CD4-positive, alpha-beta T cell treated with Interleukin-4 for 4 hours (primary cell): ENCODE measurements around the gene GNAZ.

Experiments
- DNase-seq: peaks from one replicate; pipeline ENCODE4 v3.0.0-alpha.2; 2020

GNAZ gene

DNA sequence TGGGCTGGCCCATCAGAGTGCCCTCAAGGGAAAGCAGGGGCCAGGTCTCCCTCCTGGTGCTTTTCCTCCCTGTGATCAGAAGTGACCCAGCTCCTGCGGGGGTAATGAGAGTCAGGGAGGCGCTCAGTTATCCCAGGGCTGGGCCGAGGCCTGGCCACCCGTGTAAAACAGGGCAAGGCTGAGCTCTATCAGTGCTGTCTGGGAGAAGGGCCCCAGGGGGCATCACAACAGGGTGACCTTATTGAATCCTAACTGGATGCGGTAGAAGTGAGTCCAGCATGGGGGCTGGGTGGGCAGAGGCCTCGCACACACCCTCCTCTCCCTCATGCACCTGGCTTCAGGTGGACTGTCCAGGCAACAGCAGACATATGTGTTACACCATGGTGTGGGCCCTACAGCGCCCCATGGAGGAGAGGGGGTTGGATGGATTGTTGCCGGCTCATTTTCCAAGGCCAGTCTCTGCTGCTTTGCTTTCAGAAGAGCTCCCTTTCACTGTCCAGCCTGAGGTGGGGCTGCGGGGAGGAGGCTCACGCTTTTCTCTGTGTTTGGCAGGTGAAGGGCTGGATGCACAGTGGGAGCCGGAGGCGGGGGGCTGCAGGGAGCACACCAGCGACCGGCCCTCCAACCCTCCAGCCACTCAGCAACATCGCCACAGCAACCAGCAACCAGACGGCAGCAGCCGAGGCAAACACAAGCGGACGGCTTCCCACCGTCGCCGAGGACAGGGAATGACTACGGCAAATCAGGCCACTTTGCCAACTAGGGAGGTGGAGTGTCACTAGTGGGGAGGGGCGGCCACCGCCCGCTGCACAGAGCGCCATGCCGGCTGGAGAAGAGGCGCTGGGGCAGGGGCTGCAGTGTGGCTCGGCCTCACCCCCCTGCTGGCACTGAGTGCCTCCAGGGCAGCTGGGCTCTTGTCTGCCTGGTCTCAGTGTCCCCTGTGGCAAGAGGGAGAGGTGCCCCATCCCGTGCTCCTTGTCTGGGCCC lies 24.7 kb downstream of the GNAZ start:
- DNase-seq: no peak

DNA sequence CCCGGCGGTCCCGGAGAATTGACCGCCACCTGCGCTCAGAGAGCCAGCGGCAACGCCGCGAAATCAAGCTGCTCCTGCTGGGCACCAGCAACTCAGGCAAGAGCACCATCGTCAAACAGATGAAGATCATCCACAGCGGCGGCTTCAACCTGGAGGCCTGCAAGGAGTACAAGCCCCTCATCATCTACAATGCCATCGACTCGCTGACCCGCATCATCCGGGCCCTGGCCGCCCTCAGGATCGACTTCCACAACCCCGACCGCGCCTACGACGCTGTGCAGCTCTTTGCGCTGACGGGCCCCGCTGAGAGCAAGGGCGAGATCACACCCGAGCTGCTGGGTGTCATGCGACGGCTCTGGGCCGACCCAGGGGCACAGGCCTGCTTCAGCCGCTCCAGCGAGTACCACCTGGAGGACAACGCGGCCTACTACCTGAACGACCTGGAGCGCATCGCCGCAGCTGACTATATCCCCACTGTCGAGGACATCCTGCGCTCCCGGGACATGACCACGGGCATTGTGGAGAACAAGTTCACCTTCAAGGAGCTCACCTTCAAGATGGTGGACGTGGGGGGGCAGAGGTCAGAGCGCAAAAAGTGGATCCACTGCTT lies 25.5 kb downstream of the GNAZ start:
- DNase-seq: no peak

DNA sequence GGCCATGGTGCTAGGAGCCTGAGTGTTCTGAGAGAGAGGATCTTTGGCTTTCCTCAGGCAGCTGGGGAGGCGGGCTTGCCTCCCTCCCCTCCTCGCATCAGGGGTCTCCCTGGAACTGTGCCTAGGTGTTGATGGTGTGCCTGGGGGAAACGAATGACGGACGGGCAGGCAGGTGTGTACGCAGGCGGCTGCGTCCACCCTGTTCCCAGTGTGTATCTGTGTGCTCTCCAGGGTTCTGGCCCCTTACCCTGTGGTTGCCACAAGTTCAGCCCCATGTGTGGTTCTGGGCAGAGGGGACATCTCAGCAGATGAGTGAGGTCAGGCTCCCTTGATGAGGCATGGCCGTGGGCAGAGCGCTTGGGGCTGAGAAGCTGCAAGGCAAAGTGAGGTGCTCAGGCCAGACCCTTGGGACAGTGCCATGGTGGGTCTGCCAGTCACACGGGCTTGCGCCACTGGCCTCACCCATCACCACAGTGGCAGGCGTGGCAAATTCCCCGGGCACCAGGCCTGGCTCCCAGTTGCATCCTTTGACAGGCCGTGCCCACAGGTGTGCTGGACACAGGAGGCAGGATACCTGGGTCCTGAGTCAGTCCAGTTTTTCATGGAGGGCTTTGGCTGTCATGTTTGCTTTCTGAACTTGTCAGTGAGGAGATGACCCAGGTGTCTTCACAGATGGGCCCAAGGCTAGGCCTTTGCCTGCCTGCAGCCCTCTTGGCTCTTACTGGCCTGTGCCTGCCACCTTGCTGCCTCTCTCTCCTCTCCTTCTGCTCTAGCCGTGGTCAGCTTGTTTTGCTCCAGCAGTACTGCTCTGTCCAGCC lies 27.3 kb downstream of the GNAZ start:
- DNase-seq: no peak

DNA sequence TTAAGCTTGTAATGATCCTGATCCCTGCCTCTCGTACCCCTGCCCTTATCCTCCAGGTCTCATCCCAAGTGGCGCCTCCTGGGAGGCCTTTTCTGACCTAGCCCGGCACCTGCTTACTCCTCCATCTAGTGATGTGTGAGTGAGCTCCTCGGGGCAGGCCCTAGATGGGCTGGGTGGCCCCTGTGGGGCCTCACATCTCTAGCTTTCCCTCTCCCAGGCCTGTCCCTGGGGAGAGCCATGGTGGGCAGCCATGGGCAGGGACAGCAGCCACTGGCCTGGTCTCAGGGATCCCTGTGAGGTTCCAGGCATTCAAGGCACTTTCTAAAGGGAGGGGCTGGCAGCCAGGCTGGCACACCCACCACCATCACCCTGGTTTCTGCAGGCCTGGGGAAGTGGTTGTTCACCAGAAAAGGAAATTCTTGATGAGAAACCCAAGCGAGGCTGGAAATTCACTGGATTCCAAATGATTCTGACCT lies 27.9 kb downstream of the GNAZ start:
- DNase-seq: no peak

DNA sequence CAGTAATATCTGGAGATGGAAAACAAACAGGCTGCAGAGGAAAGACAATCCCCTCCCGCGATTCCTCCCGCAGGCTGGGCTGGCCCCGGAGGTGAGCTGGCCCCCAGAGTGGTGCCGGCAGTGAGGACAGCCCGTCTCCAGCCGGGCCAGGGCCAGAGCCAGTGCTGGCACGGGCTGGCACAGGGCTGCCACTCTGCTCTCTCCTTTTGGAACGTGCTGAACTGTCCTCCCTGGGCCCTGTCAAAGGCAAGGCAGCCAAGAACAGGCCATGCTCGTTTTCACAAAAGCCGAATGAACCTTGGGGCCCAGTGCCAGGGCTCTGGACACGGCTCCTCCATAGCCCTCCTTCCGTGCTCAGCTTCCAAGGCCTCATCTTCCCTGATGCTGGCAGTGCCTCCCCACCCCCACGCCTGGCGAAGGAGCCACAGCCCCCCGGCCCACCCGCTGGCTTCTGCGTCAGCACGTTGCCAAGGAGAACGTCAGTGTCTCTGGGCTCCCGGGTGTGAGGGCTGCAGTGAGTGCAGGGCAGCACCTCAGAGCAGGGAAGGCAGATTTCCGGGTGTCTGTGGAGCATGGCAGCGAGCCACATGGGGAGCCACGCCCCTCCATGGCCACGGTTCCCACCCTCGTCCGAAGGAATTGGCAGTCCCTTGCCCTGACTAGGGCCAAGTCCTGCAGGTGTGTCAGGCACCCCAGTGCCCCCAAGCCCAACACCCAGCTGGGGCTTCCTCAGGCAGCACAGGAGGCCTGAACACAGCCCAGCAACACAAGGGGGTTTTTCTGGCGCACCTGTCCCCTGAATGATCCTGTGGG lies 28.6 kb downstream of the GNAZ start:
- DNase-seq: no peak

DNA sequence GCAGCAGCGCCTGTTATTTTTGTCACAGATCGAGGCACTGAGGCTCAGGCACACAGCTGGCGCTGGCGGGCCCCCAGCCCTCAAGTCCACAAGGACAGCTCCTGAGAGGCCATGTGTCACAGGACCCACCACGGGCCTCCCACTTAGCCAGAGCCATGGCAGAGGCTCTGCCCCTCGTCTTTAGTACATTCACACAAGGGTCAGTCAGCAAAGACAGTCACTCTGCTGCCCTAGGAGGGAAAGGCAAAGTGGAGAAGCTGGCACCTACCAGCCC lies 29.1 kb downstream of the GNAZ start:
- DNase-seq: no peak

DNA sequence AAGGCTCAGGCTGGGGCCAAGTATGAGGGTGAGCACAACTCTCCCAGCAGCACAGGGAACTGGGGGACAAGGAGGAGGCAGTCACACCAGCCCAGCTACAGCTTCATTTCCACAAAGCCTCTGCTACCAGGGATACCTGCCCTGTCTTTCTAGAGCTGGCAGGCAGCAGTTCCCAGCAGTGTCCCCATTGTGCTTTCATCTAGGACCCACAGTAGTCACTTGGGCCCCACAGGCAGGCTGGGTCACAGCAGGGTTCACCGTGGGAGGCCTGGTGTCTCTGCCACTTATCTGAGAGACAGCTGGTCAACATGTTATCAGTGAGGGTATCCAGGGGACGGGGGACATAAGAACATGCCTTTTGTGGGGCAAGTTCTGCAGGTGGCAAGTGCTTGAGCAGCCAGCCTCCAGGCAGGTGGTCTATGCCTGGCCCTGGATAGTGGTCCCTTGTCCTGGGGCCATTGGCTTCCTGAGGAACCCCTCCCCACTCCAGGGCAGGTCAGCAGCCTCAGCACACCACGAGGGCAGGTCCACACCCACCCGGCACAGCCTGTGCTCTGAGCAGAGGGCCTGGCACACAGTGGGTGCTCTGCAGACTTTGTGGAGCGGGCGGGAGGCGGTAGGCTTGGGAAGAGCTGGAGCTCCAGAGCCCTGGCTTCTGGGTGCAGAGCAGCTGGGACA lies 29.9 kb downstream of the GNAZ start:
- DNase-seq: no peak

DNA sequence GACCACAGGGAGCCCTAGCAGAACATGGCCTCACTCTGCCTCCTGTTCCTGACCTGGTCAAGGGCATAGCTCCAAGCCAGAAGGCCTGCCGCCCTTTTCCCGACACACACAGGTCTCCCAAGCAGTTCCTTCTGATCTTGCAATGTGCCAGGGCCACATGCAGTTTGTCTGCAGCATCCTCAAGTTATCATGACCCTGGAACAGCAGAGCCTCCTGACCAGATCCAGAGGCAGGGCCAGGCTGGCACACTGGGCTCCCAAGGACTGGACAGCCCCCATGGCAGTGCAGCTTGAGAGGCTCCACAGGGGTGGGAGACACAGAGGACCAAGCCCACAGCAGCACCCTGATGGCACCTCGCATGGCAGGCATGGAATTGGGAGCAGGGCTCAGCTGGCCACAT lies 31.2 kb downstream of the GNAZ start:
- no peak for DNase-seq

DNA sequence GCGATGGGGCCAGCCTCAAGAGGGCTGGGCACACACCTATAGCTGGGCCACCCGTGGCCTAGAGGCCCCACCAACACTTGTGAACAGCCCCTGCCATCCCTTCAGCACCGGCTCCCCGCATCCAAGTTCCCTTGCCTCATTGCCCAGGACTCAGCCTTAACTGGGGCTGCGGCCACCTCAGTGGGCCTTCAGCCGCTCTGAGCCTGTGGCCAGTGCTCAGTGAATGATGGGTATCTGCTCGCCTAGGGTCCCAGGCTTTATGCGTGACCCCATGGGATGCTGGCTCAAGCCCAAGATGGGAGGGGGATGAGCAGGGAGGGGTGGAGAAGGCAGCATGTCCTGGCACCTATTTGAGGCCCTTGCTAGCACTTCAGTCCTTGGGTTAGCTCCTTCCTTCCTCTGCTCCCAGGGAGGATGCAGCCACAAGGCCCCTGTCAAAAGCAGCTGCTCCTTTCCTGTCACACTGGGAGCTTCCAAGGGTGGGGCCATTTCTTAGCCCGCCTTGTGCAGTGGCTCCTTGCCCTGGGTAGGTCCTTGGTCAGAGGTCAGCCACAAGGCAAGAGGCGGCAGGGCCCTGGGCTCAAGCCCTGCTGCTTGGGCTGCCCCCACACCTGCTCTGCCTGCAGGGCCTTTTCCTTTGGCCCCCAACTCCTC lies 31.8 kb downstream of the GNAZ start:
- no peak for DNase-seq

DNA sequence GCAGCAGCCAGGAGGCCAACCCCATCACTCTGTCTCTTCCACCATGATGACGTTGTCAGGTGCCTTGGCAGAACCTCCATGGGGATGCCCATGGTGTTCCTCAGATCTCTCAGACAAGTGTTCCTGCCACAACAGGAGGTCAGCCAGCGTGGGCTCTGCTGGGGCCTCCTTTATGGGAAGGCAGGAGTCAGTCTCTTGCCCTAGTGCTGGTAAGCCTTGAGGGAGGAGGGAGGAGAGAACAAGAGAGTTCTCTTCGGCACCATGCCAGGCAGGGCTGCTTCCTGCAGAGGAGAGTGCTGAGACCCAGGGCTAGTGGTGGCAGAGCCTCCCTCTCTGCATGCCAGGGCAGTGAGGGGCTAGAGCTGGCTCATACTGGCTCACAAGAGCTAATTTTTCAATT lies 32.5 kb downstream of the GNAZ start:
- DNase-seq: no peak

DNA sequence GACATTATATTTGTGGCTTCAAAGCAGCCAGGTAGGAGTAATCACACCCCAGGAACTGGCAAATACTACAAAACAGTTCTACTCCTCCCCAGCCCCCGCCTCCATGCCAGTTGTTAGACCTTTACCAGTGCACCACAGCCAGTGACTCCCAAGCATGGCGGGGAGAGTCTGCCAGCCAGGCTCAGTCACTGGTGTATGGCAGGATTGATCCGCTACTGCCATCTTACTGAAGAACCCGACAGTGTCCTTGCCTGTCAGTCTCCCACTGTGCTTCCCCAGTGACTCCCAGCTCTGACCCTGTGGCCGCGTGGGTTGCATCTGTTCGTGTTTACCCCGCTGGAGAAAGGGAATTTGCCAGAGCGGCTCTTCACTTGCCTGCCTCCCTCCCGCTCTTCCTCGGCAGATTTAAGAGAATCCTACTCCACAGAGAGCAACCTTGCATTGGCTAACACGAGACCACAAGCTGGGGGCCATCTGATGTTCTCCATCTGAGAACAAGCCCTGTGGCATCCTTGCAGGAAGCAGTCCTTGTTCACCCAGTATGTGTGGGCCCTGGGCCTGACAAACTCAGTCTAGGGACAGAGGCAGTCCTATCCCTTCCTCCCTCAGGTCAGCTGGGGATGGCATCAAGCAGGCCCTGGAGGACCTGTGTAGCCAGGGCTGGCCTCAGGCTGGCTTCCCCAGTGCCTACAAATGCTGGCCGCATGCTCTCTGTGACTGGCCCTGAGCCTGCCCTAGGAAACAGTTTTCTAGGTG lies 33.1 kb downstream of the GNAZ start:
- DNase-seq: no peak

DNA sequence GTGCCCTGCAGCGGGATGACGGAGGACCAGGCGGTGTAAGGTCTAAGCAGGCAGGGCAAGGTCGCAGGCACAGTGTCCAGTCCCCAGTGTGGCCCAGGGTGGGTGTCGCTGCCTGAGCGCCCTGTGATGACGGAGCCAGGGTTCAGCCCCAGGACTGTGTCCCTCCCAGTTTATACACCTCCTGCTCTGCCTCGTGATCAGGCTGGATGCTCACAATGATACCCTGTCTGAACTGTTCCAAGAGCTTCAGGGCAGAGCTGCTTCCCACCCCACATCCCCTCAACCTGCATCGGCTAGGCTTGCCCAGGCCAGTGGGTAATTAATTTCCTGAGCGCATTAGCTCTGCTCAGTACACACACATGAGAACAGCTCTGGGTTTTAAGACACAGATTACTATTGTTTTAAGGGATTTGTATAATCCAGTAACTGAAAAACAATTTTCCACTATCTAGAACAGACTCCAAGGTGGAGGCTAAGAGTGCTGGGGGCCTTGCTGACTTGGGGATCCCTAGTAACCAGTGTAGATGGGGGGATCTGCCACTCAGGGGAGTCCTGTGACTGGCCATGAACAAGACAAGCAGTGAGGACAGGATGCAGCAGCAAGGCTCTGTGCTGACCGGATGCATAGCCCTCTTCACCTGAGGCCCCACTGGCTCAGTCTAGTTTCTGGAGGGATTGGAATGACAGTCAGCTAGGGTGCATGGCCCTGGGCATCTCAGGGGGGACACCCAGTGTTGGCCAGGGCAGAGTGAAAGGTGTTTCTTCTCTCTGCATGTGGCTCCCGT lies 34.1 kb downstream of the GNAZ start:
- no peak for DNase-seq

DNA sequence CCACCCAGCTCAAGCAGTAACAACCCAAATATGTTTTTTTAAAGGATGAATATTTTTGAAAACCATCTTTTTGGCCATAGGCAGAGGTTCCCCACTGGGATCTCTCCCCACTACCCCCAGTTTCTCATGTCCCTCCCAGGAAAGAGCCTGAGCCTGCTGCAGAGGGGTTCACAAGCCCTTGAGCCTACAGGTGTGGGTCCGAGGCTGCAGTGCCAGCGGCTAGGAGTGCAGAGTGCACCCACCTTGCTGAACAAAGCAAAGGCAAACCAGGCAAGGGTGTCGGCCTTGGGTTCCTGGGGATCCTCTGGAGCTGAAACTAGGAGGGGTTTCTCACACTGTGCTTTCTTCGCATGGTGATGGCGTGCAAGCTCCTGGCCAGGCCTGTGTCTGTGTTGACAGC lies 35.0 kb downstream of the GNAZ start:
- DNase-seq: no peak

DNA sequence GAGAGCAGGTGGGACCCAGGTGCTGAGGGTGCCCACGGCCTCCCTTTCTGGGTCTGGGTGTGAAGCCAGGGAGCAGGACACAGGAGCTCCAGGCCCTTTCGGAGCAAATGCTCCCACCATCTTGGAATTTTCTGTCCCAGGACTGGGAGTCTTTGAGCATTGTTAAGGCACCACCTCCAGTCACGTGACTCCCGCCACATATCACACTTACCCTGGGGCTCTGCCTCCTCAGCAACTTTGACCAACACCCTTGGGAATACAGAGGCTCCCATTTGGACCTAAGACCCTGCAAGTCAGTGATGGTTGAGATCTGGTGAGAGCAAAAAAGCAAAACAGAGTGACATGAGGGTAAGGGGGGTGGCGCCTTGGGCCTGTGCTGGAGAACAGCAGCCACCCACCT lies 35.6 kb downstream of the GNAZ start:
- no peak for DNase-seq

DNA sequence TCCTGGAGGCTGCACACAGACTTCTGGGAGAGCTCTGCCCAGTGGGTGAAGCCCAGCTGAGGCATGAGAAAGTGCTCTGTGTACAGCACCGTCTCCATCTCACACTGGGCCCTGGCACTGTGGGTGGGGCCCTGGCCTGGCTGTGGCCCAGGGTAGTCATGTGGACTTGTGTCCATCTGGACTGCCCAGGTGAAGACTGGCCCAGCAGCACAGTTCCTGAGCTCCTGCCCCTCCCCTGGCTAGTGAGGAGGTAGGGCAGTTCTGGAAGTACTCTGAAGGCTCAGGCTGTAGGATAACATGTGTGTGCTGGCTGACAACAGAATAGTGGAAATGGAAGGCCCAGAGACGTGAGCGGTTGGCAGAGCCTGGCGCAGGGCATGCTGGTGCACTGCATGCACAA lies 36.0 kb downstream of the GNAZ start:
- DNase-seq: no peak

DNA sequence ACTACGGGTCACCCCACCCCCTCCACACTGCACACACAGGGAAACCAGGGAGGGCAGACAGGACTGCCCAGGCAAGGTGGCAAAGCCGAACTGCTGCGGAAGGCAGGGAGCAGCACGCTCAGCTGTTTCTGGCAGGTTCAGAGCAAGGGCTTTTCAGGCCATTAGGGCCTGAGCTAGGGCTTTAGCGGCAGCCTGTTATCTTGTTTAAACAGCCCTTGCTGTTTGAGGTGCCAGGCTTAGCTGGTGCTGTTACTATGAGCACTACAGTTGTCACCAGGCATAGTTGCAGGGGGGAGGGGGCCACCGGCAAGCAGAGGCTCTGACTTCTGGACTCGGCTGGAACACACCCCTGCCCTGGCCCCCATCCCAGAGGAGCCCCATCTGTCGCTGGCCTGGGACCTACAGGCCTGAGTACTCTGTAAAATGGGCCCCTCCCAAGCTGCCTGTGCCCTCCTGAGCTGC lies 36.6 kb downstream of the GNAZ start:
- no peak for DNase-seq

DNA sequence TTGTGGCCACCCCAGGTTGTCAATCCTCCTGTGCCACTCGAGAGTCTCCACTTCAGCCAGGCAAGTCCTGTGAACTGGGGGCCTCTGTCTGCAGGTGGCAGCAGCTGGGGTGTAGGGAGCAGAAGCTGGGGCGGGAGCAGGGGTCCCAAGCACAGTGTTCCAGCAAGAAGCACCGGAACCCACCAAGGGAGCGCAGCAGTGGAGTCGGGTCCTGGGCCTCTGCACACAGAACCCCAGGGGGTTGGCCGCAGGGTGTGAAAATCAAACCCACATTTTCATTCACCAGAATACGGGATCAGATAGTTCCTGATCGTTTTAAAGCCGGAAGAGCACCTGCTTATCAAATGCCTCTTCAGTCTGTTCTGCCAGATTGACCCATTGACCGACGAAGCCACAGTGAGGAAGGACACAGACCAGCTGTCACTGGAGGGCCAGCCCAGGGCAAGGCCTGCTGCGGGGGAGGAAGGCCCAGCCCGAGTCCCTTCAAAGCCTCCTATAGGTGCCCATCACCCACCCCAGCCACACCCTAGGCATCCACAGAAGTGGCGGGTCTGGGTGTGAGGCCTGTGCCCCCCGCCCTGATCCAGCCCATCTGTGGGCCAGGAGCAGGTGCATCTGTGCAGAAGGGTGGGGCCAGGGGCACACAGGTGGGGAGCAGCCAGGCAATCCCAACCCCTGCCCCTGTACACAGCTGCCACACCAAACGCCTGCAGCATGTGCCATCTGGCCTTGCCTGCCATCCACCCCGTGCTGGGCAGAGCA lies 37.3 kb downstream of the GNAZ start:
- no peak for DNase-seq

DNA sequence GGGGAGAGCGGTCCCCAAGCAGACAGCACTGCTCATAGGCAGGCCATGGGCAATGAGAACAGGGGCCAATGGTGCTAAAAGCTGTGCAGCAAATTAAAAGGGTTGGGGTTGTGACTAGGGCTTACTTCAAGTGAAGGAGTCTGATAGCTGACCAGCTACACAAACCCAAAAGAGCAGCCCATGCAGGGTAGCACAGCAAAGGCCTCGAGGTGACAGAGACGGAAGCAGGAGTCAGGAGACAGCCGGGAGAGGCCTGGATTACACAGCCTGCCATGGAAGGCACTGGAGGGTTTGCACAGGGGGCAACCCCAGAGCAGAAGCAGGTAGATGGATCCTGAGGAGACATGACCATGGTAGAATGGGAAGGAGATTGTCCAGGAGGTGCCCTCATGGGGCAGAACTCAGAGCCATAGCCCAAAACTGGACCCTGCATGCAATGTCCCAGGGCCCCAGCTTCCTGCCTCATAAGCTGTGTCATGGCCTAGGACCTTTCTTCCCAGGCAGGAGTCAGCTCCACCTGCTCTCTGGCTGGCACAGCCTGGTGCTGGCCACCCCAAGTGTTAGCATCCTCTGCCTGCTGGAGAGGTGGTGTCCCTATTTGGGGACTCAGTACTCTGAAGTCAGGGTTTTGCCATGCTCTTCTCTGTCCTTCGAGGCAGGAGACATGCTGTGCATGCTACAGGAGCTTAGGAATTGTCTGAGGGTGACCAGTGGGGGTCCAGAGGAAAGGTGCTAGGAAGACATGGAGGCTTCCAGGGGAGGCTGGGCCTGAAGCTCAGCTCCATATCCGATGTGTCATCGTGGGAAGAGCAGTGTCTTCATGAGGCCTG lies 38.1 kb downstream of the GNAZ start:
- no peak for DNase-seq

DNA sequence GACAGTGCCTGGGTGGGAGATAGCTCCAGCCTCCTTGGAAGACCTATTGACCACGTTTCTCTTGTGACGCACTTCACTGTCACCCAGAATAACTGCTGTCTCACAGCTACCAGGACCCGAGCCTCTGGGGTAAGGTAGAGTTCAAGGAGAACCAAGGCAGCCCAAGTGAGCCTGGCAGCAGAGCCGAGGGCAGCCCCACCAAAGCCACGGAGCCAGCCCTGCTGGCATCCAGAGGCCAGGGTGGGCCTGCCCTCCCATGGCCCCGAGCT lies 38.7 kb downstream of the GNAZ start:
- no peak for DNase-seq
